NOMO-1 treated with DMSO at 0.1 percent for 48 hours (cell line): ENCODE results near the gene GLIS1.

Experiments
- DNase-seq: peaks from one replicate; lab custom pipeline; 2025; ENCODE audit not compliant: unreplicated experiment; lab: John Stamatoyannopoulos, UW

The GLIS1 gene

DNA sequence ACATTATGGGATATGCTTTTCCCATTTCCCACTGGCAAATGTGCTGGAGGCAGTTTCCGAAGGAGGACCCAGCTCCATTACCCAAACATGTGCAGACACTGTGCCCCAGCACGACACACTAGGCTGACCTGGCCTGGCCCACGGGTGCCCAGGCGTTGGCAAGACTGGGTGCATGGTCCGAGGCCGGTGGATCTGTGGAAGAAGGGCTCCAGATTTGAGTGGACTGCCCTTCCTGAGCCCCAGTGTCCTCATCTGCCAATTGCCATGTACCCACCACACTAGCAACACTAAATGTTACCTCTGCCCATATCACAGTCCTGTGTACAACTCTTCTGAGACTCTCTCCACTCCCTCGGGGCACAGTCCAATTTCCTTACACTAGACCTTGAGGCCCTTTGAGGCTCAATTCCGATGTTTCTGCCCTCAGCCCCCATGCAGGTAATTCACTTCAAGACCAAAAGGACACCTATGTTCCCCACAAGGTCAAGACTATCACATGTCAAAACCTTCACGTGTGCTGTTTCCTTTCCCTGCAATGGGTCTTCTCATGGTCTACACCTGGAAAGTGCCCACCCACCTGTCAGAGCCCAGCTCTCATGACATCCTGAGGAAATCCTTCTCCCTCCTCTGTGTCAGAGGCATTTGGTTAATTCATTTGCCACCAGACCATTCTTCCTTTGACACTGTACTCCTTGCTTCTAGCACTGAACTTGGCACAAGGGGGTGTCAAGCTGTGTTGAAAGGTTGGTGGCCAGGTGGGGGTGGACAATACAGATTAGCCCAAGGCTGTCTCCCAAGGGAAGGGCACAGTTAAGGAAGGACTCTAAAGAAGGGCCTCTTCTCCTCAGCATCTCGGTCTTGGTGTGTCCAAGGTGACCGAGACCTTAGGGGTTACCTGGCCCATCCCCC is 154.8 kb downstream of the GLIS1 start:
- DNase-seq = no peak

DNA sequence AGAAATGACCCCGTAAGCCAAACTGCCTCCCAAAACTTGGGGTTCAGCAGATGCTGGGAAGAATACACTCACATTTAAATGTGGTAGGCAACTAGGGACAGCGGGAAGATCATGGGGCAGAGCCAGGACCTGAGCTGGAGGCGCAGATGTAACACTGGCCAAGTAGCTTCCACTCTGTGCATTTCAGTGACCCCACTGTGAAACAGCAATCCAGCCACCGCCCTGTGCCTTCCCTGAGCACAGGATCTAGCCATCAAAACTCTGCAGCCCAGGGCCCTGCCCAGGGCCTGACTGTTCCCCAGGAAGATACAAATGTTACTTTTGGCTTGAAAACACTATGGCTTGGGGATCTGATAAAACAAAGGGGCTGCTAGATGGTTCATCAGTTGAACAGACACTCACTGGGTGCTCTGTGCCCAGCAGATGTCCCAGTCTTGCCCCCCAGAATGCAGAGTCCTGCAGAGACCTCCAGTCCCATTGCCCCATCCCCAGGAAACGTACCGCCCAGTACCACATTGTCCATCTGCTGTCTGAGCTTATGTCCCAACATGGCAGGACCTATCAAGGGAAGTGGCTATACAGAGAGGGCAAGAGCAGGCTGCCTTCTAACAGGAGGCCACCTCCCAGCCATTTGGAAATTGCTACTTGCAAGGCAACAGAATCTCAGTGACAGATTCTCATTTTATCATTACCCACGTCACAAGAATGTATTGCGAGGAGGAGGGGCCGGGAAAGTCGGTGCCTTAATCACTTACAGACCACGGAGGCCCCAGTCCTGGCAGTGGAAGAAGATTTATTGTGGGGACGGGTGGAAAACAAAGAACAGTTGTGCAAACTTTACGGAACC is 155.7 kb downstream of the GLIS1 start:
- DNase-seq = no peak

DNA sequence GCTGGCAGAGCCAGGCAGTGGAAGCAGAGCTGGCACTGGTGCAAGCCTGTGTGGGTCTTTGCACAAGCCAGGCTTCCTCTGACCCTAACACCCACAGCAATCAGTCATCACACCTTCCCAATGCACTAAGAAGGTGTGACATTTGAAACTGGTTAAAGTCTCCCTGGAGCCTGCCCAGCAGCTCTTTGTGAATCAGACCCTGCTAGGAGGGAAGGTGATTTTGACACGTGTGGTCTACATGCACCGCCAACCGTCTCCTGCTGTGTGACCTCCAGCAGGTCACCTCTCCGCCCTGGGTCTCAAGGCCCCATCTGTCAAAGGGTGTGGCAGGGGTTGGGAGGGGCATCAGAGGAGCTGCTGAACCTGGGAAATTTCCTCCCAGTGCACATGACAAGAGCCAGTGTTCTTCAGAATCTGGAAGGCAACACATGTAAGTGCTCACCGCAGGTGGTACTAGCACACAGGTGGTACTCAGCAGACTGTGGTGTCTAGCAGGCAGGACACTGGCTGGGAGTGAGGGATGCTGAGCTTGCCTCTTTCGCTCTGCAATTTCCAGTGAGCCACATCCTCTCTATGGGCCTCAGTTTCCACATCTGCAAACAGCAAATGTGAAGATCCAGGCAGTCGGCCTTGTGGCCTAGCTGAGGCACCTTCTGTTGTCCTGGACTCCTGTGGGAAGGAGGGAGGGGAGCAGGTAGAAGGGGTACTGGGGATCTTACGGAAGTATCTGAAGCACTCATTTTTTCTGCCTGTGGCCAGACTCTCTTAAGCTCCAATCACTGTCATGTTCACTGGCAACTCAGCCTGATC is 156.5 kb downstream of the GLIS1 start:
- no peak for DNase-seq

GRCh38 chr1:53581476-53581875 is 157.5 kb downstream of the GLIS1 start:
- DNase-seq = no peak

DNA sequence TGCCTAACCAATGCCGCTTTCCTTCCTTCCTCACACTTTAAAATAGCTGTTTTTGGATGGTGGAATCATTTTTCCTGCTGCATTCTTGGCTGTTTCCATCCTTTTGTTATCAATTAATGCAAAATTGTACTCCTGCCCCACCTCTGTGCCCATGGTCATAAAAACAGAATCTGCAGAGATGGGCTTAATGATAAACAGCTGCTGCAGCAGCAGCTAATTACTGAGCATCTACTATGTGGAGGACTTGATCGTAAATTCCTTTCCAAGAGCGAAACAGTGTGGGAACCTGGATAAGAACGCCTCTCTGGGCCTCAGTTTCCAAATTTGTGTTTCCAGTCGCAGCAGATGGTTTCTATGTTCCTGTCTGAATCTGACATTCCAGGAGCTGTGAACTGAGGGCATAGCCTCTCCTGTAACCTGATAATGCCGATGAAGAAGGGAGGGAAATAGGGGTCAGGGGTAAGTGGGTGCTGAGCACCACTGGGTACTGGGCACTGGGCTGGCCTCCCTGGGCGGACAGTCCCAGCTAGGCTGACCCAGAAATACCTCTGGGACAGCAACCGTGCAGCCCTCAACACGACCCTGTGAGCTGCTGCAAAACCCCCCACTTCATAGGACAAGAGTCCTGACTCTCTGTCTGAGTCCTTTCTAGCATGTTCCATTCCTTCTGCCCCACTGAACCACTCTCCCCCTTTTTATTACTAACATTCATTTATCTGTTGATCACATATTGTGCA is 158.1 kb downstream of the GLIS1 start:
- DNase-seq = no peak

DNA sequence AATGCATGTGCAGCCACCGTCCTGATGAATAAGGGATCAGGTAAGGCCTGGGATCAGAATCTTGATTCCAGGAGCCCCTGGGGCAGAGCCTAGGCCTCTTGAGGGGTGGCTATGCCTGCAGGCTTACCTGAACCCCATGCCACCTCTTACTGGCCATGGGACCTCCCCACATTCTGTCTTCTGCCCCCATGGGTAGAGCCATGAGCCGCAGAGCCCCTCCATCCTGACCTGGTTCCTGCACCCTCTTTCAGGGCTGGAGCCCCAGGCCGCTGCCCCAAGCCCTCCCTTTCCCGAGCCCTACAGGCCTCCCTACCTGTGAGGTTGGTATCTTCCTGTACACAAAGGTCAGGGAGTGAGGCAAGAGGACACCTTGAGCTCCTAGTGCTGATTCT is 159.0 kb downstream of the GLIS1 start:
- no peak for DNase-seq

GRCh38 chr1:53579221-53580008 is 159.5 kb downstream of the GLIS1 start:
- no peak for DNase-seq

DNA sequence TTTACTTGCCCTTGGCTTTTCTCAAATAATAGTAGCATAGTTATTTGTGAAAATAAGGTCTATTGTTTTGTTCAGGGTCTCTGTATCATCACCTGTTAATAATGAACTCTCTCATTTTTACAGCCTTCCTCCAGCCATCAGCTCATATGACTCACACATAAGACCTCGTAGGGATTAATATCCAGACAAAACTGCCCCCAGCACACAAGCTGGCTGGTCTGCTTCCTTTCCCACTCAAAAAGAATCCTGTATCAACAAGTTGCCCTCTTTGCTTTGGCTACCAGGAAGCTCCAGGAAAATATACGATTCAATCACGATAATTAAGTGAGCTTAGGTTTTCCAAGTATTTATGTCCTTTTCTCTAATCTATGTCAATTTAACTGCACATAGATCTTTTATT is 160.6 kb downstream of the GLIS1 start:
- DNase-seq = no peak

DNA sequence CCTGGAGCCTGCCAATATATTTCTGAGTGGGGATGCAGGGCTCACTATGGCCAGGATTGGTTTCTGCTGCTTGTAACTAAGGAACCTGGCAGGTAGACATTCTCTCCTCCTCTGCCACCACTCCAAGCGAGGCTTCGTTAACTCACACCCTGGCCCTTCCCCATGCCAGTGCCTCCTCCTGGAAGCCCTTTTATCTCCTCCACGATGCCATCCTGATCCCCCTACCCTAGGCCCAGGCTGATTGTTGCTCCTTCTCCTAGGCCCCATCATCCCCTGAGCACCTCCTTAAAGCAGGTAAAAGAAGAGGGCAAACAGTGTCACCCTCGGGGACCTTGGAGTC is 161.2 kb downstream of the GLIS1 start:
- no peak for DNase-seq

DNA sequence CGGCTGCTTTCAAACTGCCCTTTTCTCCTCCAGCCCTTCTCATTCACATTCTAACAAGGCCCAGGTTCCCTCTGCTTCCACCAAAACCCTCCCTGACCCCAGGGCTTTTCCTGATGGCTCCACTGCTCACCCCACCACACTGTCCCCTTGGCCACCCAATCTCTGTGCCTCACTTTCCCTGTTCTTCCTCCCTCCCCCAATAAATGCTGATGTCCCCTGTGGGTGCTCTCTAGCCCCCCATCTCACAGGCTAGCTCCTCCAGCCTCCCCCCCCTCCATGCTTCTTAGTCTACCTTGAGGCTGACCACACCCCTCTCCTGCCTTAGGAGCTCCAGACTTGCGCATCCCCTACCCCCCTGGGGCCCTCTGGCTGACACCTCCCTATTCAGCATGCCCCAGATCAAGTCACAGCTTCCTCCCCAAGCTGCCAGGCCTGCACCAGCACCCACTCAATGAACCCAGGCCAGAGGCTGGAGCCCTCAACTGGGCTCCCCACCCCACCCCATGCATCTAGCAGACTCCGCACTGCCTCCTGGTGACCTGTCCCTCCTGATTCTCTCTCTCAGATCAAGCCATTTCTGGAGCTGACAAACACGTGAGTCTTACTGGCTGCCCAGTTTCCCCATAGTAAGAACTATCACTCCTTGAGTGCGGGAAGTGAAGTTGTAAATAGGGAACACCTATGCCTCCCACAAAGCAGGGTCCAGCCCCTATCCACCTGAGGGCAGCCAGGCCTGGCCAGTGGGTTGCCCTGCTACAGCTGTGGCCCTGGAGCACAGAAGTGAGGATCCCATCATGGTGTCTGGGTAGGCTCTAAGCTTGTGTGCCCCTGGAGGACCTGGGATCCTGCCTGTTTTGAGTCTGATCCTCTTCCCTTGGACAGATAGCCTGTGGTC is 161.9 kb downstream of the GLIS1 start:
- DNase-seq = no peak

- no peak for DNase-seq
Measured at GRCh38 chr1:53576381-53576801, 162.6 kb downstream of the GLIS1 start.

DNA sequence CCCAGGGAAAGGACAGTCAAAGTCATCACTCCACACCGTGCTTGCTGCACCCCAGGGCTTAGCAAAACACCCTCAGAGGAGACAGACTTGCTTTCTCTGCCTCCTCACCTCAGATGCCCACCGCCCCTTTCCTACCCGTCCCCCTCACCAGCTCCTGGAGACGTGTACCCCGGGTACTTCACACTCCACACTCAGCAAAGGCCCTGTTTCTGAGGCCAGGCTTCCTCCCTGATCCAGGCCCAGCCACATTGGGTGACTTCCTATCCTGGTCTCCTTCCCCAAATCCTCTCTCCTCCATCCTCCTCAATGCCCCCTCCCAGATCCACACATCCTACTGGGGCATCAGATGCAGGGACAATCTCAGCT is 163.0 kb downstream of the GLIS1 start:
- no peak for DNase-seq

DNA sequence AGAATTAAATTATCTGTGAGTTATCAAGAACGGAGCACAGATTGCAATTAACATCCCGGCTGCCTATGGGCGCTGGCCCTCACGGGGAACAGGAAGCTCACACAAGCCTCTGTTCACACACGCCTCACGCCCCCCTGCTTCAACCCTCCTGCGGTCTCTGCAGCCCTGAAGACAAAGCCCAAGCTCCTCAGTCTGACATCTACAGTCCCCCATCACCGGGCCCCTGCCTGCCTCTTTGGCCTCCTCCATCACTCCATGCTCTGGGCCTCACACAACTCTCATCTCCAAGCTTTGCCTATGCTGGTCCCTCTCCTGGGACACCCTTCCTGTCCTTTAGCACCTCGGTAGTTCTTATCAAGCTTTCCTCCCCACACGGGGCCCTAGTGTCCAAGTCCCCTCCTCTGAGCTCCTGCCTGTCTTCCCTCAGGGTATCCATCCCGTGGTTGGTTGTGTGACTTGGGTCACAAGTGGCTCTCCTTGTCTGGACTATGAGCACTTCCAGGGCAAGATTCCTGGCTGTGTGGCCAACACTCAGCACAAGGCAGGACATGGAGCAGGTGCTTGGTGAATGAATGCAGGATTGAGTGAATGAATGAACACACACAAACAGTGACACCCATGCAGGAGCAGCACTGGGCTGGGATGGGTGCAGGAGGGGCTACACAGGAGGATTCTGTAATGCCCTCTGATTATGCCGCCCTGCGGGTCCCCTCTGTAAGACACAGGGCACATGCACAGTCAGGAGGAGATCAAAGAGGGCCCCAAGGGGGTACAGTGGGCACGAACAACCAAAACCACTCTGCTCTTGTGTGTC is 163.6 kb downstream of the GLIS1 start:
- DNase-seq = no peak

GRCh38 chr1:53574621-53575020 is 164.3 kb downstream of the GLIS1 start:
- no peak for DNase-seq

DNA sequence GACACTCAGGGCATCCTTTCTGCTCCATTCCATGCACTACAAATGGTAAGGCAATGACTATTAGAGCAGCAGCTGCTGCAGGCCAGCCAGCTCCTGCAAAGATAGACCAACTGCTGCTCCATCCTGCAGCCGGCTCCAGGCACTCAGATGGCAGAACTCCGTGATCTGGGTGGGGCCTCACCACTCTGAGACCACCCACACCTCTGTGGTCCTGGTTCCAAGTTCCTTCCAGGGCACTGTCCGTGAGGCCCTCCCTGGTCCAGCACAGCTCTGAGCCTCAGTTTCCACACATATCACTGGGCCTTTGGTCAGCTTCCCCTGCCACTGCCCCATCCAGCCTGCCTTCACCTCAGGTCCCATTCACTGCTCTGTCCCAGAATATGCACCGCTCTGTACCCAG is 165.0 kb downstream of the GLIS1 start:
- no peak for DNase-seq

GRCh38 chr1:53573522-53573921 is 165.4 kb downstream of the GLIS1 start:
- no peak for DNase-seq

DNA sequence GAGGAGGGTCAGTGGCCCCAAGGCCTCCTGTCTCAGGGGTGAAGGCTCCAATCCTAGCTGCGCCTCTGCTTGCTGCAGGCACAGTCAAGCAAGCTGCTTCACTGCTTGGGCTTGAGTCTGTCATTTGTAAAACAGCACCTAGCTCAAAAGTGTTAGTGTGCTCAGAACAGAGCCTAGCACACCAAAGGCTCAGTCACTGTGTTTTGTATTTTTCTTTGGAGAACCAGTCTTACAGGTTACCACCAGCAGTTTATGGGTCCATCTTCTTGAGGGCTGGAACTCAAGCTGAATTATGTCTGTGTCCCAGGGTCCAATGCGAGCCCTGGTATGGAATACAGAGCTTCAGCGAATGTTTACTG is 166.2 kb downstream of the GLIS1 start:
- DNase-seq = no peak
